ENCODE results near the gene NTRK3. TPM values are rescaled to one million over a fixed set of nuclear protein-coding genes. Genes with fewer than 3 reads are reported as not detected.

NTRK3 gene
- total and polyA plus RNA-seq, 4 donors, result 0.21 to 2.9 (median 0.32) TPM

- Histone ChIP-seq H3K4me3 (ENCODE audit: low read depth in 1 of 3, low read length in 3 of 3) (no peak overlapping the region), H3K27ac (ENCODE audit: low read depth in 1 of 2, low read length in 2 of 2) (no peak overlapping the region), H3K4me1 (ENCODE audit: control insufficient read depth in 4 of 4, insufficient read depth in 4 of 4, low read length in 3 of 4) (no peaks in the 10 kb centered on the region), H3K36me3 (ENCODE audit: control insufficient read depth in 4 of 4, insufficient read depth in 3 of 4, low read depth in 1 of 4, low read length in 3 of 4) (no peaks in the 10 kb centered on the region), H3K9ac (ENCODE audit: low read depth in 1 of 2, low read length in 2 of 2) (no peak overlapping the region), H3K27me3 (ENCODE audit: control insufficient read depth in 4 of 4, insufficient read depth in 4 of 4, low read length in 3 of 4) (no peaks in the 10 kb centered on the region), H3K9me3 (ENCODE audit: control insufficient read depth in 4 of 4, low read length in 3 of 4) (no peaks in the 10 kb centered on the region)
- WGBS, result 48% methylated on average over 2 of the region's 2 CpGs
- DNase-seq (ENCODE audit: low spot score), result no peak
- TF ChIP-seq NR2F2 (IDR thresholded peaks at IDR 0.05) (no peak), ZBTB33 (IDR thresholded peaks at IDR 0.05) (no peak), EGR1 (IDR thresholded peaks at IDR 0.05; ENCODE audit: low read depth in 2 of 2) (no peak), TAF1 (conservative IDR thresholded peaks at IDR 0.05) (no peak), YY1 (IDR thresholded peaks at IDR 0.05) (no peak)
Measured at GRCh38 chr15:87935583-87935982, 321.0 kb downstream of the NTRK3 start.

GRCh38 chr15:87931584-87931983, 325.0 kb downstream of the NTRK3 start:
- no peaks in the 10 kb centered on the region for H3K36me3 ChIP-seq (ENCODE audit: control insufficient read depth in 4 of 4, insufficient read depth in 3 of 4, low read depth in 1 of 4, low read length in 3 of 4)
- H3K4me3 ChIP-seq (ENCODE audit: low read depth in 1 of 3, low read length in 3 of 3), result no peak overlapping the region
- no peak overlapping the region for H3K9ac ChIP-seq (ENCODE audit: low read depth in 1 of 2, low read length in 2 of 2)
- H3K27me3 ChIP-seq (ENCODE audit: control insufficient read depth in 4 of 4, insufficient read depth in 4 of 4, low read length in 3 of 4), result no peaks in the 10 kb centered on the region
- TF ChIP-seq MAX (IDR thresholded peaks at IDR 0.05), result no peak
- TF ChIP-seq HNF4G (IDR thresholded peaks at IDR 0.05), result no peak
- no peak for TF ChIP-seq RAD21 (IDR thresholded peaks at IDR 0.05)
- no peak for TF ChIP-seq EGR1 (IDR thresholded peaks at IDR 0.05; ENCODE audit: low read depth in 2 of 2)
- TF ChIP-seq JUND (IDR thresholded peaks at IDR 0.05), result no peak
- TF ChIP-seq TAF1 (conservative IDR thresholded peaks at IDR 0.05), result no peak
- no peak for TF ChIP-seq NR2F2 (IDR thresholded peaks at IDR 0.05)
- TF ChIP-seq GABPA (IDR thresholded peaks at IDR 0.05 in 1 of 2, conservative IDR thresholded peaks at IDR 0.05 in 1 of 2), result no peak
- TF ChIP-seq SP1 (IDR thresholded peaks at IDR 0.05), result no peak
- no peak for TF ChIP-seq ZBTB33 (IDR thresholded peaks at IDR 0.05)
- TF ChIP-seq FOXA2 (IDR thresholded peaks at IDR 0.05), result no peak
- TF ChIP-seq RXRA (IDR thresholded peaks at IDR 0.05), result no peak
- TF ChIP-seq ATF3 (IDR thresholded peaks at IDR 0.05), result no peak
- no peak for TF ChIP-seq CTCF (IDR thresholded peaks at IDR 0.05; ENCODE audit: low read depth, low read length, missing input control)
- no peak for TF ChIP-seq FOXA1 (IDR thresholded peaks at IDR 0.05)
- H3K9me3 ChIP-seq (ENCODE audit: control insufficient read depth in 4 of 4, low read length in 3 of 4), result no peaks in the 10 kb centered on the region
- 73% methylated on average over 2 of the region's 2 CpGs for whole genome bisulfite sequencing
- H3K27ac ChIP-seq (ENCODE audit: low read depth in 1 of 2, low read length in 2 of 2), result no peak overlapping the region
- H3K4me1 ChIP-seq (ENCODE audit: control insufficient read depth in 4 of 4, insufficient read depth in 4 of 4, low read length in 3 of 4), result no peaks in the 10 kb centered on the region
- DNase-seq (ENCODE audit: low spot score), result no peak
